SH-SY5Y (cell line): Measurements from ENCODE around the gene TRAF3.

Experiments used
- GATA2 ChIP-seq: IDR thresholded peaks from 2 replicates; pipeline ENCODE4 v1.6.1; 2011; ENCODE audit warnings: mild to moderate bottlenecking, low read depth, low read length
- GATA3 ChIP-seq: IDR thresholded peaks from 2 replicates; pipeline ENCODE4 v1.6.1; 2011; ENCODE audit warnings: low read depth, mild to moderate bottlenecking, low read length, moderate library complexity

DNA sequence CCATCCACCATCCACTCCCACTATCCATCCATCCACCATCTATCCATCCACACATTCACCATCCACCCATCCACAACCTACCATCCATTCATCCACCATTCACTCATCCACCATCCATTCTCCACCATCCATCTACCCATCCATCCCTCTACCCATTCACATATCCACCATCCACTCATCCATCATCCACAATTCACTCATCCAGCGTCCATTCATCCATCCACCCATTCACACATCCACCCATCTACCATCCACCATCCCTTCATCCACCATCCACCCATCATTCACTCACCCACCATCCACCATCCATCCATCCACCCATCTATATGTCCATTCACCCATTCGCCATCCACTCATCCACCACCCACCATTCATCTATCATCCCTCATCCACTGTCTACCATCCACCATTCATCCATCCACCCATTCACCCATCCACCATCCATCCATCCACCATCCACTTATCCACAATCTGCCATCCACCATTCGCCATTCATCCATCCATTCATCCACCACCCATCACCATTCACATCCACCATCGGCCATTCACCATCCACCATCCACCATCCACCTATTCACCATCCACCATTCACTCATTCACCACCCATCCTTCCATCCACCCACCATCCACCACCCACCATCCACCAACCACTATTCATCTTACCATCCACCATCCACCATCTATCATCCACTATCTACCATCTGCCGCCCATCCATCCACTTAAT, 143.2 kb downstream of the TRAF3 start:
- no peak for TF ChIP-seq GATA3
- no peak for TF ChIP-seq GATA2
